Measurements from ENCODE around the gene IGLL5.

IGLL5 gene

GRCh38 chr22:22927196-22927887, 39.7 kb downstream of the IGLL5 start:
- no peak for DNase-seq (ENCODE audit: low spot score)

GRCh38 chr22:22927888-22928665, 40.5 kb downstream of the IGLL5 start:
- DNase-seq (ENCODE audit: low spot score): no peak

GRCh38 chr22:22928666-22929380, 41.2 kb downstream of the IGLL5 start:
- DNase-seq (ENCODE audit: low spot score): no peak

GRCh38 chr22:22929381-22930221, 42.0 kb downstream of the IGLL5 start:
- DNase-seq (ENCODE audit: low spot score): no peak

- no peak for DNase-seq (ENCODE audit: low spot score)
Measured at GRCh38 chr22:22930222-22930497, 42.5 kb downstream of the IGLL5 start.

- DNase-seq (ENCODE audit: low spot score): no peak
Measured at GRCh38 chr22:22930571-22931556, 43.2 kb downstream of the IGLL5 start.

- DNase-seq (ENCODE audit: low spot score): no peak
Measured at GRCh38 chr22:22931557-22932270, 44.1 kb downstream of the IGLL5 start.

- DNase-seq (ENCODE audit: low spot score): no peak
Measured at GRCh38 chr22:22932512-22932941, 44.9 kb downstream of the IGLL5 start.

- DNase-seq (ENCODE audit: low spot score): no peak
Measured at GRCh38 chr22:22933100-22933806, 45.6 kb downstream of the IGLL5 start.

- DNase-seq (ENCODE audit: low spot score): no peak
Measured at GRCh38 chr22:22933807-22934542, 46.4 kb downstream of the IGLL5 start.

- no peak for DNase-seq (ENCODE audit: low spot score)
Measured at GRCh38 chr22:22934543-22935055, 47.0 kb downstream of the IGLL5 start.

GRCh38 chr22:22935056-22935545, 47.5 kb downstream of the IGLL5 start:
- no peak for DNase-seq (ENCODE audit: low spot score)

- DNase-seq (ENCODE audit: low spot score): no peak
Measured at GRCh38 chr22:22935546-22936157, 48.0 kb downstream of the IGLL5 start.

- DNase-seq (ENCODE audit: low spot score): no peak
Measured at GRCh38 chr22:22936180-22936914, 48.7 kb downstream of the IGLL5 start.

- no peak for DNase-seq (ENCODE audit: low spot score)
Measured at GRCh38 chr22:22936915-22937656, 49.5 kb downstream of the IGLL5 start.

GRCh38 chr22:22937894-22938480, 50.4 kb downstream of the IGLL5 start:
- DNase-seq (ENCODE audit: low spot score): no peak
